OCI-LY7 (cell line): ENCODE results near the gene CARM1. TPM values are rescaled to one million over a fixed set of nuclear protein-coding genes. Genes with fewer than 3 reads are reported as not detected.

Experiments used
- BruUV-seq: library from RNA; stranded (reverse); fragments of 400-500 nt; replicated peaks from 2 replicates; lab custom pipeline; 2021; lab: Mats Ljungman, UMichigan
- CTCF ChIA-PET: fragments of 300-600 bp; sonication (Branson Sonifier 250); formaldehyde crosslinking; loops from one replicate; lab custom pipeline; 2022; ENCODE audit warnings: antibody characterized with exemption; ENCODE audit not compliant: unreplicated experiment; lab: Charles Lee
- POLR2A ChIA-PET: fragments of 300-600 bp; sonication (Branson Sonifier 250); formaldehyde crosslinking; loops from one replicate; lab custom pipeline; 2022; ENCODE audit warnings: antibody characterized with exemption; lab: Charles Lee
- DNase-seq: peaks from one replicate; pipeline ENCODE4 v3.0.0-alpha.2; 2015; ENCODE audit warnings: low spot score
- H2AFZ ChIP-seq: fragments of 200-600 bp; sonication (generic), shearing (Covaris generic); 2 replicates; pipeline ENCODE4 v1.6.1; 2014; ENCODE audit warnings: mild to moderate bottlenecking, antibody characterized with exemption, low read length, moderate library complexity
- H3K27ac ChIP-seq: fragments of 200-600 bp; sonication (generic); 2 replicates; pipeline ENCODE4 v1.5.1; 2014; ENCODE audit warnings: mixed run types, low read depth, mild to moderate bottlenecking, moderate library complexity, low read length, inconsistent platforms; ENCODE audit not compliant: poor library complexity, severe bottlenecking
- H3K36me3 ChIP-seq: fragments of 200-600 bp; sonication (generic); 2 replicates; pipeline ENCODE4 v1.6.1; 2014; ENCODE audit warnings: mild to moderate bottlenecking, antibody characterized with exemption, low read length, moderate library complexity, mixed read lengths; ENCODE audit not compliant: insufficient read depth
- H3K4me1 ChIP-seq: fragments of 200-600 bp; sonication (generic); 2 replicates; pipeline ENCODE4 v1.5.1; 2014; ENCODE audit warnings: mild to moderate bottlenecking, low read length; ENCODE audit not compliant: insufficient read depth, poor library complexity, severe bottlenecking
- H3K4me2 ChIP-seq: fragments of 200-600 bp; sonication (generic); 2 replicates; pipeline ENCODE4 v1.6.1; 2014; ENCODE audit warnings: mild to moderate bottlenecking, low read length
- H3K4me3 ChIP-seq: fragments of 200-600 bp; sonication (generic); 2 replicates; pipeline ENCODE4 v1.5.1; 2014; ENCODE audit warnings: mild to moderate bottlenecking, low read depth, low read length; ENCODE audit not compliant: poor library complexity, severe bottlenecking
- H3K79me2 ChIP-seq: fragments of 200-600 bp; sonication (generic); 2 replicates; pipeline ENCODE4 v1.6.1; 2016; ENCODE audit warnings: low read depth, mild to moderate bottlenecking, low read length, moderate library complexity, mixed read lengths; ENCODE audit not compliant: insufficient read depth
- H3K9me2 ChIP-seq: fragments of 200-600 bp; sonication (generic); 2 replicates; pipeline ENCODE4 v1.6.1; 2016; ENCODE audit warnings: mild to moderate bottlenecking, low read length, mixed read lengths; ENCODE audit not compliant: insufficient read depth
- H3K9me3 ChIP-seq: fragments of 200-600 bp; sonication (generic); 2 replicates; pipeline ENCODE4 v1.6.1; 2014; ENCODE audit warnings: mild to moderate bottlenecking, mixed run types, low read length, mixed read lengths
- H4K20me1 ChIP-seq: fragments of 200-600 bp; sonication (generic); 2 replicates; pipeline ENCODE4 v1.6.1; 2014; ENCODE audit warnings: mild to moderate bottlenecking, antibody characterized with exemption, low read length, moderate library complexity, mixed read lengths; ENCODE audit not compliant: insufficient read depth
- CTCF ChIP-seq: fragments of 200-600 bp; sonication (generic); conservative IDR thresholded peaks from 2 replicates; pipeline ENCODE4 v1.5.1; 2014; ENCODE audit warnings: mild to moderate bottlenecking, antibody characterized with exemption, low read length, moderate library complexity, mixed read lengths
- EZH2phosphoT487 ChIP-seq: fragments of 200-600 bp; sonication (generic); IDR thresholded peaks from 2 replicates; pipeline ENCODE4 v1.6.1; 2018; ENCODE audit warnings: low read depth, borderline replicate concordance, mild to moderate bottlenecking, mixed run types, antibody characterized with exemption, low read length, moderate library complexity, mixed read lengths
- intact Hi-C: fragments of 100-400 bp; cut with micrococcal nuclease; formaldehyde crosslinking; loops from one replicate; pipeline ENCODE4 v1.10.0; 2022; ENCODE audit not compliant: unreplicated experiment
- total RNA-seq, 2 experiments: library from RNA; depleted of rRNA in 1 of 2; stranded (reverse); fragments of >200 nt in 1 of 2; shearing (Covaris generic) in 1 of 2; gene quantifications; 2 replicates each; pipeline ENCODE4 v1.2.3, GENCODE V29; 2014 to 2022

Gene CARM1
- total RNA-seq, 2 experiments from 2014 or later, result 41.2 to 107 TPM

- TF ChIP-seq EZH2phosphoT487 (no peak), CTCF (no peak)
- Histone ChIP-seq H3K4me1 (peaks cover 88% of the 10 kb centered on the region), H3K36me3 (peaks cover 65% of the 10 kb centered on the region), H3K9me2 (no peaks in the 10 kb centered on the region), H3K4me2 (peak overlapping the region; percentile 76), H3K27ac (peak overlapping the region; percentile 99), H2AFZ (no peak overlapping the region), H3K79me2 (peaks cover 99% of the 10 kb centered on the region), H3K4me3 (peak overlapping the region; percentile 87), H4K20me1 (no peaks in the 10 kb centered on the region), H3K9me3 (no peaks in the 10 kb centered on the region)
- BruUV-seq, result no TSS peak
- DNase-seq, result no peak
- intact Hi-C loops, result loop anchor here (5.0 kb wide), 1 partner anchor 375 kb away; no protein-coding TSS in a partner anchor
- ChIA-PET CTCF (no interaction called here), POLR2A (interaction anchor here (0.7 to 4.2 kb wide), 7 partner anchors 9 to 248 kb away, joined by 3 to 43 read pairs (median 5); partner anchors contain the start of gene LDLR)
These were observed 95.5 kb downstream of the CARM1 start for GRCh38 chr19:10966809-10967208.

GRCh38 chr19:10968527-10969135 lies 97.3 kb downstream of the CARM1 start:
- Histone ChIP-seq H3K36me3 (peaks cover 69% of the 10 kb centered on the region), H3K27ac (peak overlapping the region; percentile 99), H3K4me2 (peak overlapping the region; percentile 84), H3K4me1 (peaks cover 97% of the 10 kb centered on the region), H3K9me2 (no peaks in the 10 kb centered on the region), H3K4me3 (peak overlapping the region; percentile 56), H3K9me3 (no peaks in the 10 kb centered on the region), H3K79me2 (peaks cover 98% of the 10 kb centered on the region), H4K20me1 (no peaks in the 10 kb centered on the region), H2AFZ (no peak overlapping the region)
- CTCF ChIA-PET, result no interaction called here
- DNase-seq, result peak; percentile 98
- TF ChIP-seq CTCF (no peak), EZH2phosphoT487 (no peak)
- intact Hi-C loops, result loop anchor here (5.0 kb wide), 1 partner anchor 376 kb away; no protein-coding TSS in a partner anchor
- BruUV-seq, result no TSS peak
- POLR2A ChIA-PET, result interaction anchor here (0.6 to 4.2 kb wide), 4 partner anchors 11 to 81 kb away, joined by 3 to 43 read pairs (median 4); no protein-coding TSS in a partner anchor
